SH-SY5Y (cell line): ENCODE measurements around the gene HMCN1.

Experiments used
- GATA2 ChIP-seq: IDR thresholded peaks from 2 replicates; pipeline ENCODE4 v1.6.1; 2011; ENCODE audit warnings: mild to moderate bottlenecking, low read depth, low read length
- GATA3 ChIP-seq: IDR thresholded peaks from 2 replicates; pipeline ENCODE4 v1.6.1; 2011; ENCODE audit warnings: low read depth, mild to moderate bottlenecking, low read length, moderate library complexity

Gene HMCN1

DNA sequence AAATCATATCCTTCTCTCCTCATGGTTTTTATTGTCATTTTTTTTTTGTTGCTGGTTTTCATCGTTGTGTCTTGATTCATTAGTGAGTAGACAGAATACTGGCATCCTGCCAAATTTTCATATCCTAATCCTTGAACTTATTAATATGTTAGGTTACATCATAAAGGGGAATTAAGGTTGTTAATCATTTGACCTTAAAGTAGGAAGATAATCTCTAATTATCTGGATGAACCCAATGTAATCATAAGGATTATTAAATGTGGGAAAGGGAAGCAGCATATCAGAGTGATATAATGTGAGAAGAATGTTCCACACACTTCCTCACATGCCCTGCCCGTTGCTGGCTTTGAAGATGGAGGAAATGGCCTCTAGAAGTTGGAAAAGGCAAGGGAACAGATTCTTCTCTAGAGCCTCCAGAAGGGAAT, 299.7 kb downstream of the HMCN1 start:
- TF ChIP-seq GATA2 (no peak), GATA3 (no peak)

DNA sequence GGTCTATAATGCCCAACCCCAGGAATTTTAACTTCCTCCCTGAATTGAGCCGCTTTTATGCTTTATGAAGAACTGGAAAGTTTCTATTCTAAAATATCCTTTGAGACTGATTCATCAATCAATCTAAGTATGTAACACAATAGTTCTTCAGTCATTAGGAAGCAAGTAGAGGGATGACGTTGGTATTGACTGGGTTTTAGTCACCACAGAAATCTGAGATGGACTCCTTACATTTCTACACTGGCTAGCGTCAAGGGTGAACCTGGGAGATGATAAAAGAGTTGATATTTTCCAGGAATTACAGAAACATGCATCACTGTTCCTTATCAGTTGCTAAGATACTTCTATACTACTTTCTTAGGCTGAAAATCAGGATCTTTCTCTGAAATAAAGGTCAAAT, 308.0 kb downstream of the HMCN1 start:
- TF ChIP-seq GATA3, result no peak

DNA sequence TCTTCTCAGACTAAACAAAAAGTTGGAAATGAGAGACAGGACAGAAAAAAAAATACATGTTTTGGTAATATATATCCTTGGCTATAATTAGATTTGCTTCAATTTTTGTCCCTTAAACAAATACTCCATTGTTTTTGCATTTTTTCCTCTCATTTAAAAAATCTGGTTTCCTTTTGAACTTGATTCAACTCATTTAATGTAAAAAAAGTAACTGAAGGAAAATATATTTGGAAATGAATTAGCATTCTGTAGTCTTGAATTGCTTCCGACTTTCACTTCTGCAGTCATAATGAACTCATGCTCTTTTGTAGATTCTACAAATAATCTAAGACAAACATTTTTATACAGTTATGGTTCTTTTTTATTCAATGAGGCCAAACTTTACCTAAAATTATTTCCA, 309.1 kb downstream of the HMCN1 start:
- TF ChIP-seq GATA3 (no peak), GATA2 (no peak)

DNA sequence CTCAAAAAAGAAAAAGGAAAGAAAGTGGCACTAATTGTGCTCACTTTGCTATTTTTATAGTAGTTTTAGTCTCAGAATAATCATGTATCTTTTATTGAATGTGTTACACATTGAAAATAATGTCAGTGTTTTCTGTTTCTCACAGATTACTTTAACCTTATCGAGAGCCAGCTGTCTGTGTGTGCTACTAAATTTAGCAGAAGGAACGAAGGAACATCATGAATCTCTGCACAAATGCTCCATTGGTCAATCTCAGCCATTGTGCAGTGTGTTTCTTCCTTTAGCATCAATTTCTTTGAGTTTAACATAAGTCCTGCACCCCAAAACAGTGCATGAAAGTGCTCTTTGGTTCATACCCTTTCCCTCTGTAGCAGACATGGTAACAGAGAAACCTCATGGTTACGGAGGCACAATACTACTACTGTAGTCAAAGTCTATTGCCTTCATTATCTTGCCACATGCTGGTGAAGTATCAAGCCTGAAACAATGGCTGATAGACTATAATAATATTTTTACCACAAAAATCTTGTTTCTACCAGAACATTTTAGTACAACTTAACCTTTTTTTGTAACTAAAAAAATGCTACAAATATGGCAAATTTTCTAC, 310.0 kb downstream of the HMCN1 start:
- no peak for TF ChIP-seq GATA2
- no peak for TF ChIP-seq GATA3

DNA sequence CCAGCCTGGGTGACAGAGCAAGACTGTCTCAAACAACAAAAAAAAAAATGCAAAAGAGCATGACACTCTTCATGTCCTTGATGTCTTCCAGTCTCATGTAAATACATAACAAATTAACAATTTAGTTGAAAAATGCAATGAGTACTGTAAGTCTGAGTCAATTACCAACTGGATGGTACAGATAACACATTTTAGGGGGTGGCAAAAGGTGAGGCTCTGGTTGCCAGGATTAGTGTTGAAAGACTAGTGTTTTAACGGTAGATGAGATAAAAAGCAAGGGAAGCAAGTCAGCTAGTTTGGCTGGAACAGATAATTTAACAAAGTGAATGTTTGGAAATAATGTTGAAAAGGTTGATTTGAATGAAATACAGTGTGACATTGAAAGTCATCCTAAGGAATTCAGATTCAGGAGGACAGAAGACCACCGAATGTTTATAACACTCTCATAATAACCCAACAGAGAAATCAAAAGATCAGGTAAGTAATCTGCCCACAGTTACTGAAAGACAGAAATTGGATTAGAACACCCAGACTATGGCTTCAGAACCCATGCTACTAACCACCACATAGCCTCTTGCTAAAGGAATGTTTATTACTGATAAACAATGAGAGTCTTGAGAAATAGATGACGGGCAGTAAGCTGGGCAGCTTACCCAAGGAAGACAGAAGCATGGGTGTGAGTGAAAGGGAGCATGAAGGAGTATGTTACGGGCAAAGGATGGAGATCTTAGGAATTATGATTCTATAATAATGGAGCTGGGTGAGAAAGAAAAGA, 312.4 kb downstream of the HMCN1 start:
- no peak for TF ChIP-seq GATA3
- no peak for TF ChIP-seq GATA2

DNA sequence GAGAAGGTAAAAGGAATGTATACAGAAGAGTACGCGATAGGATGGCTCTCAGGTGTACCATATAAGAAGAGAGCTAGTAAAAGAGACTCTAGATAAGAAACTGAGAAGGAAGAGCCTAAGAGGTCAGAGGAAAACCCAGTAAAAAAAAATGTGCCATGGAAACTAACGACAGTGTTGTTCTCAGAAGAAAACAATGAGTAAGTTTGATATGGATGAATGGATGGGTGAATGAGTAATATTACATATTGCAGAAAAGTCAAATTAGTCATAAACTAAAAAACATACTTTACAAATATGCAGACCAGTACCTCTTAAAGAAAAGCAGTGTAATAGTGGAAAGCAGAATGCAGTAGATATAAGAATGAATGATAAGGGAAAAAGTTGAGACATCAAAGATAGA, 316.2 kb downstream of the HMCN1 start:
- no peak for TF ChIP-seq GATA2
- no peak for TF ChIP-seq GATA3

DNA sequence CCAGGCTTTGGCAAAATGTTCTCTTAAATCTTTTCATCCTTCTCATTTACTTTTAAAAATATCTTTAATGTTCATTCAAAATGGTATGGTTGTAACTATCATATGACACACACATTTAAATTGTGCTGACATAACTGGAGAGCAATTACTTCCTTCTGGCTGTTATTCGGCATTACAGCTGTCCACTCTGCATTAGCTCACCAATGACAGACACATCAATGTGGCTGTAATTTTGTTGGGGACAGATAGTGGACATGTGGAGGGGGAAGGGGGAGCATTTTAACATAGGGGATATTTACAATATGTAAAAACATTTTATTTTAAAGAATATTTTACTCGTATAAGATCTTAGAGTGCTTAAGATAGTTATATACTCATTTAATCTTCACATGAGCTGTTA, 319.8 kb downstream of the HMCN1 start:
- TF ChIP-seq GATA2, result no peak

DNA sequence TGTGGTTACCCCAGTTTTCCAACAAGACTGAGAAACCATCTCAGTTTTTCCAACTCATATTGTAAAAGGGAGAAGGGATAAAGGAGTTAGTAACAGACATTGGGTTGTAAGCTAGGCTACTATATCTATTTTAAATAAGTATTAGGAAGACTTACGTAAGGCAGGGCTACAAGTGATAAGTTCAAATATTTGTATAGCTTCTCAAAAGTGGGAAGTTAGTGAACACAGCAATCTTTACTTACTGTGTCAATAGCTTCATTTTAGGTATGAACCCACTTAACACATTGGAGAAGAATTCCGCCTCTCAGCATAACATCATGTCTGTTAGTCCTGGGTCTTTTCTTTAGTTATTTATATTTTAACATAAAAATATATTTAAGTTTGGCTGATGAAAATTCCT, 320.7 kb downstream of the HMCN1 start:
- TF ChIP-seq GATA2 (no peak), GATA3 (no peak)

DNA sequence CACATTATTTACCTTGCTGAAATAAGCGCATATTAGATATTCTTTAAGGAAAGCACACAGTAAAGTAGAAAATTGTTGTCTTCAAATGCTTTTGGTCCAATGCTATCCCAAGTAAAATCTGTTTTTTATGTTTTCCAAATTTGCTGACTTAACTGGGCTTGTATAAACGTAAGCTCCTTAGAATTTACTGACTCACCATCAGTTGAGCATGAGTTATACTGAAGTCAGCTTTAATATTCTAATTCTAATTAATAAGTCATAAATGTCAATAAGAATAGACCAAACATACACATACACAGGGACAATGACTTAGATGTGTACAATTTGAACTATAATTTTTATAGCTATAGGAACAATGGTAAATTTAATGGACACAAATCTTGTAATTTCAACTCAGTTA, 321.7 kb downstream of the HMCN1 start:
- TF ChIP-seq GATA2 (no peak), GATA3 (no peak)

DNA sequence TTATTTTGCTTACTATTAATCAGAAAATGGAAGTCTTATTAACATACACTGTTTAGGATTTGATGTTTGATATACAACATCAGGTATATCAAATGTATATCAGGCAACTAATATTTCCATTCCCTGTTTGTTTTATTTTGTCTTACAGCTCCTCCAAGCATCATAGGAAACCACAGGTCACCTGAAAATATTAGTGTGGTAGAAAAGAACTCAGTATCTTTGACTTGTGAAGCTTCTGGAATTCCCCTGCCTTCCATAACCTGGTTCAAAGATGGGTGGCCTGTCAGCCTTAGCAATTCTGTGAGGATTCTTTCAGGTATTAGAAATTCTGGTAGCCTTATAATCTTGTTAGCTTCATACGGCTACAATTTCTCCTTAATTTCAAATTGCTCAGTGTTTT, 322.9 kb downstream of the HMCN1 start:
- TF ChIP-seq GATA2 (no peak), GATA3 (no peak)

DNA sequence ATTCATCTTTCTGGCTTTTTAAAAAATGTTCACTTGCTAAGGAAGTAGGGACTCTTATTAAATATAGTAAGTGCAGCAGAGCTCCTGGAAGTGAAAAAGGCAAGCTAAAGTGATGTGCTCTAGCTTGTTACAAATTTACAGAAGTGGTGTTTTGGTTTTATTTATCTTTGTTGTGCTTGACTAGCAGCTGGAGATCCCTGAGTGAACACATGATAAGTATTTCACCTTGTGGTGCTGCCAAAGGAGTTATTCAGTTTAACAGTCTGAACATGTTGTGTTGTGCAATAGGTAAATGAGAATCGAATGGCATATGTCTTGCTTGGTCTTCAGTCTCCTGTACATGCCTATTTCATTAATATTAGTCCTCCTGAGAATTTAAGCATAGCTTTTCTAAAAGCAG, 325.1 kb downstream of the HMCN1 start:
- TF ChIP-seq GATA2 (no peak), GATA3 (no peak)

DNA sequence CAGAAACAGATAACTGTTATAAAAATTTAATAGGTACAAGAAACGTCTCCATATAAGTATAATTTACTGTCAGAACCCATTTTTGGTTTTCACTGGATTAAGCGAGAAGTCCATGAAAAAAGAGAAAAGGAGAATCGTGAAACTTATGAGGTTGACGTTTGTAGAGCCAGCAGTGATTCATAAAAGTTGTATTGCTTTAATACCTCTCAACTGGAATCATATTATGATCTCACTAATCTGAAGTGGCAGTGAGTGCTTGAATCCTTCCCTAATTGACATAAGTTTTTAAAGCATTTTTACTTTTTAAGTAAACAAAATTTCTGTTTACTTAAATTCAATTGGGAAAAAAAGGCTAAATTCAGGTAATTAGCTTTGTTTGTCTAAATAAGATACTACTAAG, 325.6 kb downstream of the HMCN1 start:
- no peak for TF ChIP-seq GATA2
- no peak for TF ChIP-seq GATA3

DNA sequence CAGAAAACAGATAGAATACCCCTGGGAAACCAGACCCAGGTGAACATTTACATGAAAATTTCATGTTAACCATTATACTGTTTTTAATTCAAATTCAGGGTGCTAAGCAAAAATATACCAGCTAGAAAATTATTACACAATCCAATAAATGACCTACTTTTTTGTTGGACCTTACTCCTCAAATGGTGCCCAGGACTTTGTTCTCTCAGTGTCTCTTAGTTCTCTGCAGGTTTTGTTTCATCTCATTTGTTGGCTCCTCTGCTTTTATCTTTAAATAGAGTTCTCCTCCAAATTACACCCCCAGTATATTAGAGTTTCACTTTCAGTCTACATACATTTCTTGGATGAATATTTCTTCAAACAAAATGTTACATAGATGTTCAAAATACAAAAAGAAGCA, 326.0 kb downstream of the HMCN1 start:
- no peak for TF ChIP-seq GATA3
- TF ChIP-seq GATA2, result no peak

DNA sequence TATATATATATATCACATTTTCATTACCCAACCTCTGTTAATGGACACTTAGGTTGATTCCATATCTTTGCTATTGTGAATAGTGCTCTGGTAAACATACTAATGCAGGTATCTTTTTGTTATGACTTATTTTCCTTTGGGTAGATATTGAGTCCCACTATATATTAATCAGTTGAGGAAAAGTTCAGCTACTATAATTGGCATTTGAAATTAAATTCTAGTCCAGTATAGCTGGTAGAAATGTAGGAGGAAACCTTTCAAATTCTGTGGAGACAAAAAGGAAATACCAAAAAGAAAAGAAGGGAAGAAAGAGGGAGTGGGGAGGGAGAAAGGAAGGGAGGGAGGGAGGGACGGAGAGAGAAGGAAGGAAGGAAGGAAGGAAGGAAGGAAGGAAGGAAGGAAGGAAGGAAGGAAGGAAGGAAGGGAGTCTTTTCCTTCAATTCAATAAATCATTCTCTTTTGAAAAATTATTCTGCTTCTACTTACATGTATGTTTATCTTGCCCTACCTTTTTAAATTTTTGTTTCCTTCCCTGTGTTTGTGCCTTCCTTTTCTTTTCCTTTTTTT, 329.0 kb downstream of the HMCN1 start:
- no peak for TF ChIP-seq GATA3
- TF ChIP-seq GATA2, result no peak

DNA sequence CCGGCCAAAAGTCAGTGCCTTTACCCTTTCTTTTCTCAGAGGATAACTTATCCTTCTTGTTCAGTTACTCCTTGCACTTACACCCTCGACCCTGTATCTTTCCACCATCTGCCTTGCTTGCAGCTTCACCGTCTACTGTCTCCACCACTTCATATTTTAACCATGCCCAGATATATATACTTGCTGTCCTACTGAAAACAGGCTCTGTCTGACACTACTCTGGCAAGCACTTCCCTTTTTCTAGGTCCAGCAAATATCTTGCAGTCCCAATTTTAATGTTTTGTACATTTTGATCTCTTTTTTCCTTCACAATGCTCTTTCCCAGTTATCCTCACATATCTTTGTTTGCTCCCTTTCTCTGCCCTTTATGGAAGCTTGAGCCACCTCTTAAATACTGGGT, 332.2 kb downstream of the HMCN1 start:
- TF ChIP-seq GATA2 (no peak), GATA3 (no peak)
